ENCODE data around the gene GRM7. TPM values are rescaled to one million over a fixed set of nuclear protein-coding genes. Genes with fewer than 3 reads are reported as not detected.

The GRM7 gene
- total and polyA plus RNA-seq, 4 donors: 0.08 to 0.33 TPM; not detected in 2

DNA sequence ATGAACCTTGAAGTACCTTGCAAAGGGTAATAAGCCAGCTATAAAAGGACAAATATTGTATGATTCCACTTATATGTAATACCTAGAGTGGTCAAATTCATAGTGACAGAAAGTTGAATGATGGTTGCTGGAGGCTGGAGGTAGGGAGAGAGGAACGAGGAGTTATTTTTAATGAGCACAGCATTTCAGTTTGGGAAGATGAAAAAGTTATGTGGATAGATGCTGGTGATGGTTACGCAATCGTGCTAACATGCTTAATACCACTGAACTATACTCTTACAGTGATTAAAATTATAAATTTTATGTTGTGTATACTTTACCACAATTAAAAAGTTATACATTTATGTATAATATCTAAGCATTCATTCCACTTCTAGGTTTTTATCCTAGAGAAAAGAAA lies 168.6 kb downstream of the GRM7 start:
- 81% methylated on average over 3 of the region's 3 CpGs for WGBS
- no peak overlapping the region for H3K9ac ChIP-seq (ENCODE audit: low read depth in 1 of 2, low read length in 2 of 2)
- no peaks in the 10 kb centered on the region for H3K36me3 ChIP-seq (ENCODE audit: control insufficient read depth in 4 of 4, insufficient read depth in 3 of 4, low read depth in 1 of 4, low read length in 3 of 4)
- TF ChIP-seq, protein P1, sequence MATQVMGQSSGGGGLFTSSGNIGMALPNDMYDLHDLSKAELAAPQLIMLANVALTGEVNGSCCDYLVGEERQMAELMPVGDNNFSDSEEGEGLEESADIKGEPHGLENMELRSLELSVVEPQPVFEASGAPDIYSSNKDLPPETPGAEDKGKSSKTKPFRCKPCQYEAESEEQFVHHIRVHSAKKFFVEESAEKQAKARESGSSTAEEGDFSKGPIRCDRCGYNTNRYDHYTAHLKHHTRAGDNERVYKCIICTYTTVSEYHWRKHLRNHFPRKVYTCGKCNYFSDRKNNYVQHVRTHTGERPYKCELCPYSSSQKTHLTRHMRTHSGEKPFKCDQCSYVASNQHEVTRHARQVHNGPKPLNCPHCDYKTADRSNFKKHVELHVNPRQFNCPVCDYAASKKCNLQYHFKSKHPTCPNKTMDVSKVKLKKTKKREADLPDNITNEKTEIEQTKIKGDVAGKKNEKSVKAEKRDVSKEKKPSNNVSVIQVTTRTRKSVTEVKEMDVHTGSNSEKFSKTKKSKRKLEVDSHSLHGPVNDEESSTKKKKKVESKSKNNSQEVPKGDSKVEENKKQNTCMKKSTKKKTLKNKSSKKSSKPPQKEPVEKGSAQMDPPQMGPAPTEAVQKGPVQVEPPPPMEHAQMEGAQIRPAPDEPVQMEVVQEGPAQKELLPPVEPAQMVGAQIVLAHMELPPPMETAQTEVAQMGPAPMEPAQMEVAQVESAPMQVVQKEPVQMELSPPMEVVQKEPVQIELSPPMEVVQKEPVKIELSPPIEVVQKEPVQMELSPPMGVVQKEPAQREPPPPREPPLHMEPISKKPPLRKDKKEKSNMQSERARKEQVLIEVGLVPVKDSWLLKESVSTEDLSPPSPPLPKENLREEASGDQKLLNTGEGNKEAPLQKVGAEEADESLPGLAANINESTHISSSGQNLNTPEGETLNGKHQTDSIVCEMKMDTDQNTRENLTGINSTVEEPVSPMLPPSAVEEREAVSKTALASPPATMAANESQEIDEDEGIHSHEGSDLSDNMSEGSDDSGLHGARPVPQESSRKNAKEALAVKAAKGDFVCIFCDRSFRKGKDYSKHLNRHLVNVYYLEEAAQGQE (IDR thresholded peaks at IDR 0.05): no peak
- TF ChIP-seq, protein P2, sequence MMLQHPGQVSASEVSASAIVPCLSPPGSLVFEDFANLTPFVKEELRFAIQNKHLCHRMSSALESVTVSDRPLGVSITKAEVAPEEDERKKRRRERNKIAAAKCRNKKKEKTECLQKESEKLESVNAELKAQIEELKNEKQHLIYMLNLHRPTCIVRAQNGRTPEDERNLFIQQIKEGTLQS (IDR thresholded peaks at IDR 0.05): no peak
- TF ChIP-seq, protein P3, sequence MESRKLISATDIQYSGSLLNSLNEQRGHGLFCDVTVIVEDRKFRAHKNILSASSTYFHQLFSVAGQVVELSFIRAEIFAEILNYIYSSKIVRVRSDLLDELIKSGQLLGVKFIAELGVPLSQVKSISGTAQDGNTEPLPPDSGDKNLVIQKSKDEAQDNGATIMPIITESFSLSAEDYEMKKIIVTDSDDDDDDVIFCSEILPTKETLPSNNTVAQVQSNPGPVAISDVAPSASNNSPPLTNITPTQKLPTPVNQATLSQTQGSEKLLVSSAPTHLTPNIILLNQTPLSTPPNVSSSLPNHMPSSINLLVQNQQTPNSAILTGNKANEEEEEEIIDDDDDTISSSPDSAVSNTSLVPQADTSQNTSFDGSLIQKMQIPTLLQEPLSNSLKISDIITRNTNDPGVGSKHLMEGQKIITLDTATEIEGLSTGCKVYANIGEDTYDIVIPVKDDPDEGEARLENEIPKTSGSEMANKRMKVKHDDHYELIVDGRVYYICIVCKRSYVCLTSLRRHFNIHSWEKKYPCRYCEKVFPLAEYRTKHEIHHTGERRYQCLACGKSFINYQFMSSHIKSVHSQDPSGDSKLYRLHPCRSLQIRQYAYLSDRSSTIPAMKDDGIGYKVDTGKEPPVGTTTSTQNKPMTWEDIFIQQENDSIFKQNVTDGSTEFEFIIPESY (IDR thresholded peaks at IDR 0.05): no peak
- TF ChIP-seq FOXA2 (IDR thresholded peaks at IDR 0.05) (no peak), RAD21 (IDR thresholded peaks at IDR 0.05) (no peak), GABPA (IDR thresholded peaks at IDR 0.05 in 1 of 2, conservative IDR thresholded peaks at IDR 0.05 in 1 of 2) (no peak), EGR1 (IDR thresholded peaks at IDR 0.05; ENCODE audit: low read depth in 2 of 2) (no peak), SP1 (IDR thresholded peaks at IDR 0.05) (no peak), NR2F2 (IDR thresholded peaks at IDR 0.05) (no peak), JUND (IDR thresholded peaks at IDR 0.05) (no peak), HNF4G (IDR thresholded peaks at IDR 0.05) (no peak), FOXA1 (IDR thresholded peaks at IDR 0.05) (no peak), HNF4A (conservative IDR thresholded peaks at IDR 0.05) (no peak), TAF1 (conservative IDR thresholded peaks at IDR 0.05) (no peak), RXRA (IDR thresholded peaks at IDR 0.05) (no peak), YY1 (IDR thresholded peaks at IDR 0.05) (no peak)
- TF ChIP-seq, protein P4, sequence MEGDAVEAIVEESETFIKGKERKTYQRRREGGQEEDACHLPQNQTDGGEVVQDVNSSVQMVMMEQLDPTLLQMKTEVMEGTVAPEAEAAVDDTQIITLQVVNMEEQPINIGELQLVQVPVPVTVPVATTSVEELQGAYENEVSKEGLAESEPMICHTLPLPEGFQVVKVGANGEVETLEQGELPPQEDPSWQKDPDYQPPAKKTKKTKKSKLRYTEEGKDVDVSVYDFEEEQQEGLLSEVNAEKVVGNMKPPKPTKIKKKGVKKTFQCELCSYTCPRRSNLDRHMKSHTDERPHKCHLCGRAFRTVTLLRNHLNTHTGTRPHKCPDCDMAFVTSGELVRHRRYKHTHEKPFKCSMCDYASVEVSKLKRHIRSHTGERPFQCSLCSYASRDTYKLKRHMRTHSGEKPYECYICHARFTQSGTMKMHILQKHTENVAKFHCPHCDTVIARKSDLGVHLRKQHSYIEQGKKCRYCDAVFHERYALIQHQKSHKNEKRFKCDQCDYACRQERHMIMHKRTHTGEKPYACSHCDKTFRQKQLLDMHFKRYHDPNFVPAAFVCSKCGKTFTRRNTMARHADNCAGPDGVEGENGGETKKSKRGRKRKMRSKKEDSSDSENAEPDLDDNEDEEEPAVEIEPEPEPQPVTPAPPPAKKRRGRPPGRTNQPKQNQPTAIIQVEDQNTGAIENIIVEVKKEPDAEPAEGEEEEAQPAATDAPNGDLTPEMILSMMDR (IDR thresholded peaks at IDR 0.05; ENCODE audit: low read depth, low read length, missing input control): no peak
- TF ChIP-seq, protein P5, sequence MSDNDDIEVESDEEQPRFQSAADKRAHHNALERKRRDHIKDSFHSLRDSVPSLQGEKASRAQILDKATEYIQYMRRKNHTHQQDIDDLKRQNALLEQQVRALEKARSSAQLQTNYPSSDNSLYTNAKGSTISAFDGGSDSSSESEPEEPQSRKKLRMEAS (IDR thresholded peaks at IDR 0.05): no peak
- no peaks in the 10 kb centered on the region for H3K9me3 ChIP-seq (ENCODE audit: control insufficient read depth in 4 of 4, low read length in 3 of 4)
- no peak for DNase-seq (ENCODE audit: low spot score)
- no peak overlapping the region for H3K27ac ChIP-seq (ENCODE audit: low read depth in 1 of 2, low read length in 2 of 2)
- H3K4me3 ChIP-seq (ENCODE audit: low read depth in 1 of 3, low read length in 3 of 3): no peak overlapping the region
- no peaks in the 10 kb centered on the region for H3K4me1 ChIP-seq (ENCODE audit: control insufficient read depth in 4 of 4, insufficient read depth in 4 of 4, low read length in 3 of 4)
- no peaks in the 10 kb centered on the region for H3K27me3 ChIP-seq (ENCODE audit: control insufficient read depth in 4 of 4, insufficient read depth in 4 of 4, low read length in 3 of 4)

Data from liver (tissue), 9 donors.